NB4 (cell line): Measurements from ENCODE around the gene LRBA.

Experiments
- CTCF ChIP-seq: IDR thresholded peaks from one replicate; pipeline ENCODE4 v1.5.1; 2012; ENCODE audit warnings: low read depth, low read length
- POLR2A ChIP-seq: IDR thresholded peaks from 2 replicates; pipeline ENCODE4 v1.6.1; 2011; ENCODE audit warnings: mild to moderate bottlenecking; ENCODE audit not compliant: insufficient read length; ENCODE audit errors: extremely low read depth

- TF ChIP-seq CTCF = no peak
- no peak for TF ChIP-seq POLR2A
Measured at GRCh38 chr4:150794706-150795105, 220.4 kb downstream of the LRBA start.
